Activated CD8-positive, alpha-beta memory T cell treated with anti-CD3 and anti-CD28 coated beads for 1 hour (primary cell): ENCODE measurements around the gene TPSAB1.
"Not testable (repeated sequence)": the region's sequence is repeated elsewhere in the genome, so short reads cannot be mapped to it uniquely, and the experiment has no call there.

Experiments used
- DNase-seq, 2 donors: peaks; one replicate each; pipeline ENCODE4 v3.0.0-alpha.2; 2020; ENCODE audit warnings: low read depth in 1 of 2; ENCODE audit errors: extremely low read depth in 1 of 2

Gene TPSAB1

DNA sequence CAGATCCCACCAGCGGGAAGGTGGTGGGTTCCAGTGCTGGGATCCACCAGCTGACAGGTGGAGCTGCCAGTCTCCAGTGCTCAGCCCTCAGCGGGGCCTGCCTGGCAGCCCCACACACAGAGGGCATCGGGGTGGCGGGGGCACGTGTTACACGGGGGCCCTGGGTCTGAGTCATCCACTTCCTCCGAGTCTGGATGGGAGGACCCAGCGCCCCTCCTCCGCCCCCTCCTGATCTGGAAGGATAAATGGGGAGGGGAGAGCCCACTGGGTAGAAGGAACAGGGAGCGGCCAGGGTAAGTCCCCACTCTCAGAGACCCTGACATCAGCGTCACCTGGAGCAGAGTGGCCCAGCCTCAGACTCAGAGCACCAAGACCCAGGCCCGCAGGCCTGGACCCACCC is at the start of gene TPSAB1:
TPSAB1 (plus strand) TSS at position 270 of the 400 bp plus-strand sequence. CDS start 234 bp downstream, outside the sequence.
- DNase-seq, result not testable (repeated sequence)

DNA sequence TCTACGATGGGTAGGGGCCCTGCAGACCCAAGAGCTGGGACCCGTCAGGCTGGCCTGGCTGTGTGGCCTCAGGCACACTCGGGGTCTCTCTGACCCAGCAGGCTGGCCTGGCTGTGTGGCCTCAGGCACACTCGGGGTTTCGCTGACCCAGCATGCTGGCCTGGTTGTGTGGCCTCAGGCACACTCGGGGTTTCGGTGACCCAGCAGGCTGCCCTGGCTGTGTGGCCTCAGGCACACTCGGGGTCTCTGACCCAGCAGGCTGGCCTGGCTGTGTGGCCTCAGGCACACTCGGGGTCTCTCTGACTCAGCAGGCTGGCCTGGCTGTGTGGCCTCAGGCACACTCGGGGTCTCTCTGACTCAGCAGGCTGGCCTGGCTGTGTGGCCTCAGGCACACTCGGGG is 49.7 kb upstream of the TPSAB1 start:
- not testable (repeated sequence) for DNase-seq

DNA sequence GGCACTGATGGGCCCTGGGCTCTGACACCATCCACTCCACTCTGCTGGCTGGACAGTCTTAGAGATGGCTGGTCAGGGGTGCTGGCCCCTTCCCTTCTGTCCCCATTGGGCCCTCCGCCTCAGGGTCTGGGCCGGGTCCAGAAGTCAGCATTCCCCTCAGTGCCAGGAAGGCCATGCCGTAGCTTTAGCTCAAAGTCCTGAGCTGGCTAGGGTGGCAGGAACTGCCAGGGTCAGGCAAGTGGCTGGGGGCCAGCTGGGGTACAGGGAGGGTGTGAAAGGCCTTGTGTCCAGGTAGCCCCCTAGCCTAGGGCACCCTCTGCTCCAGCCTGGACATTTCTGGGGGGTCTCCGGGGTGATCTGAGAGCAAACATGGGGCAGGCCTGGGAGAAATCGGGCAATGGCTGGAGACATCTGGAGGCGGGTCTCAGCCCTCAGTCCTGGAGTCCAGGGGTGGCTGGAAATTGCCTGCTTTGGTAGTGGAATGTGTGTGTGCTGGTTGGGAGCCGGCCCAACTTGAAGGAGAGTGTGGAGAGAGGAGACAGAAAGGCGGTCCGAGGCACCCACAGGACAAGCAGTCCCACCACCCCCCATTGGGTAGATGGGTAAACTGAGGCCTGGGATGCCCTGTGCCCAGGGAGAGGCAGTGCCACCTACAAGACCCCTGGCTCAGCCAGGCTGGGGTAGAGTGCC is 48.0 kb upstream of the TPSAB1 start:
- DNase-seq, result no peak

DNA sequence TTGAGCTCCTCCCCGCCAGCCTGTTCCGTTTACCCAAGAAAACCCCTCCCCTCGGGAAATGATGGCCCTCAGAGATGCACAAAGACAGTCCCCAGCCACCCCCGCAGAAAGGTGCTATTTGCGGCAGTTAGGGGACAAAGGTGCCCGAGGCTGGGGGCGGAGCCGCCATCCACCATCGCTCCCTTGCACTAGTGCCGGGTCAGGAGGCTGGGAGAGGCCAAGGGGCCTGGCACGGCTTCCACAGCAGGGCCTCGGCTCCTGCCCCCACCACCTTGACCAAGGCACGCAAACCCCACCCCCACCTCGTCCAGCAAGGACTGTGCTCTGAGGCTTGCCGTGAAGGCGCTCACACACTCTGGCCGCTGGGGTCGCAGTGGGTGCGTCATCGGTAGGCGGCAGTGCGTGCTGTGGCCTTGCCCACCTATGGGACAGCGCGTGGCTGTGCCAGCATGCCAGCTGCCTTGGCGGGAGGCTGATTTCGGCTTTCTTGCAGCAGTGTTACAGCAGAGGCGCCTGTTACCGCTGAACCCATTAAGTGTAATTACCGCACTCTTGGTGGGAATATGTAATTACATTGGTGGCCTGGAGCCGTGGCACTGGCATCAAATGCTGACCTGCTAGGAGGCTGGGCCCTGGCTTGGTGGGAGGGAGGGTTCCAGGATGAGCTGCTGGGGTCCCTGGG is 47.2 kb upstream of the TPSAB1 start:
- no peak for DNase-seq

DNA sequence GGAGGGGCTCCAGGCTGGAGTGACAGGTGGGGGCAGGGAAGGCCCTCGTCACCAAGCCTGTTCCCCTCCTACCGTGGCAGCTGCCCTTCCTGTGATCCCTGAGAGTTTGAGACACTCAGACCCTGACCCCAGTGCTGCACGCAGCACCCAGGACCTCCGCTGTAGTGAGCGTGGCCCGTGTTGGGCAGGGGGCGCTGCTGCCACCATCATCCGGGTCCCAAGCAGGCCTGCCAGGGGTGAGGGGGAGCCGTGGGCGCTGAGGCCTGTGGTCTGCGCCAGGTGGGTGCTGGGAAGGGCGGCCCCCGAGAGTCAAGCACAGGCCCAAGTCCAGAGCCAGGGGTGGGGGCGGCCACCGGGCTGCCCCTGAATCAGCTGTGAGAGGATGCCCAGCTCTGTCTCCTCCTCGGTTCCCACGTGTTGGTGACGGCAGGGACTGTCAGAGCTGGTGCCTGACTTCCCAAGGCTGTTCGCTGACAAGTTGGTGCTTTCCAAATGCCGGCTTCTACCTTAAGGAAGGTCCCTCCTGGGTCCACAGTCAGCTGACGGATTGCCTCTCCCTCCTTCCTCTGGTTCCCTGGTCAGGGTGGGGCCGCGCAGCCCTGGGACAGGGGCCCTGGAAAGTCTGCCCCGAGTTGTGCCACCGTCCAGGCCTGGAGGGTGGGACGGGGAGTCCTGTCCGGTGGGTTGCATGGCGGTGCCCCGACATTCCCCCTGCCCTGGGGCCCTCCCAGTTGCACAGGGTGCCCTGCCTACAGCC is 46.5 kb upstream of the TPSAB1 start:
- no peak for DNase-seq

DNA sequence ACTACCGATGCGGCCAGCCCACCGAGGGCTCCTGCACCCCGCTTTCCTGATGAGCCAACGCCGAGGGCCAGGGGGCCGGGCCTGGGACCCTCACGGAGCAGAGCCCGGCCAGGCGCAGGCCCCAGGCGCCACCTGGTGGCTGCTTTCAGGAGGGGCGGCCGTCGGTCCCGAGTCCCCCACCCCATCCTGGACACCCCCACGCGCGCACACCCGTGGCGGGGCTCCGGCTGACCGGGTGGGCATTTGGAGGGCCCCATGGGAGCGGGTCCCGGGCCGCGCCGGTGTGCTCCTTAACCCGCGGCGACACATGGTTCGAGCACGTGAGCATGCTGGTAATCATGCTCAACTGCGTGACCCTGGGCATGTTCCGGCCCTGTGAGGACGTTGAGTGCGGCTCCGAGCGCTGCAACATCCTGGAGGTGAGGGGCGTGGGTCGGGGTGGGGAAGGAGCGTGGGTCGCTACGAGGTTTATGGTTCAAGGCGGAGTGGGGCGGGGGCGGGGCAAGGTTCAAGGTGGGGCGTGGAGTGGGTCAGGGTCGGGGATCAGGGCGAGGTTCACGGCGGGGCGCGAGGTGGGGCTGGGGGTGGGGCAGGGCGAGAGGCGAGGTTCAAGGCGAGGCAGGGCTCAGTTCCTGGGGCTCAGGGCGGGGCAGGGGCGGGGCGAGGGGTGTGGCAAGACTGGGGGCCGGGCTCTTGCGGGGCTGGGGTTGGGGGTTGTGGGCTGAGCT is 45.7 kb upstream of the TPSAB1 start:
- DNase-seq, result peak in 1 of 2 donors; percentile 10

DNA sequence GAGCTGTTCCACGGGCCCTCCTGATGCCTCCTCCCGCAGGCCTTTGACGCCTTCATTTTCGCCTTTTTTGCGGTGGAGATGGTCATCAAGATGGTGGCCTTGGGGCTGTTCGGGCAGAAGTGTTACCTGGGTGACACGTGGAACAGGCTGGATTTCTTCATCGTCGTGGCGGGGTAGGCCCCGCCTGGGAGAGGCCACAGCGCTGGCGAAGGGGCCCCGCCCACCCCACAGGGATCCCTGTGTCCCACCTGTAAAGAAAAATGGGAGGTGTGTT is 45.2 kb upstream of the TPSAB1 start:
- no peak for DNase-seq

DNA sequence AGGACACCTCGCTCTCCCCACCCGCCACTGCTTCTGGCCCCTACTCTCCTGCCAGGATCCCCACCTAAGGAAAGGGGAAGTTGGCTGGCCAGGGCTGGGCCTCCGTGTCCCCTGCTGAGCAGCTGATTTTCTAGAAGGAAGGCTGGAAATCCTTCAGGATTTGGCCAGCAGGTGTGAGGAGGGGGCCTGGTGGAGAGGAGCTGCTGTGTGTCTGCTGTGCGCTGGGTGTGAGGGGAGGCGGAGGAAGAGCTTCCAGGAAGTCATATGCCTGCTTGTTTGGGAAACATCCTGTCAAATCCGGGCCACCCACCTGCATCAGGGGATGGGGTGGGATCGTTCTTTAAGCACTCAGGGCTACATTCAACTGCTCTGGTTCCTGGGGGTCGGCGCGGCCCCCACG is 44.0 kb upstream of the TPSAB1 start:
- DNase-seq, result no peak

DNA sequence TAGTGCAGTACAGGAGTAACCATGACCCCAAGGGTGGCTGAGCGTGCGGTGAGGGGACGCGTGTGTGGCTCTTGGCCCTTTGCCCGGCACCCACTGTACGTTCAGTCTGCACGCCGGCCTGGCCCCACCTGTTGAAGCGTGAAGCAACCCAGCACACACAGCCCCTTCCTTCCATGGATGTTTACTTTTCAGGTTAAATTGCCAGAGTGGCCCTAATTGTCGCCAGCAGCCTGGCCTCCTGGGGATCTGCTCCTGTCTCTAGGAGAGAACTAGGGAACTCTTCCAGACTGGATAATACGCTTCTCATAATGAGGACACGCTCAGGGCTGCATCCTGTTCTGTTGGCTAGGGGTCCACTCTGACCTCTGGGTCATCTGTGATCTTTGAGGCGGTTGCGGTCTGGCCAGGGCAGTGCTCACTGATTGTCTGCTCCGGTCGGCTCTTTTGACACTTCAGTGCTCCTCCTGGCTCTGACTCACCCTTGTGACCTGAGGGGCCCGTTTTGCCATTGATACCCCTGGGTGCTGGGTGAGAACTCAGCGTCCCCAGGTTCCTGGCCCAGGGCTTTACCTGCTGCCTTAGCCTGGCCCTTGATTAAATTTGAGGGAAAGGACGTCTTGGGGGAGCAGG is 43.2 kb upstream of the TPSAB1 start:
- no peak for DNase-seq

DNA sequence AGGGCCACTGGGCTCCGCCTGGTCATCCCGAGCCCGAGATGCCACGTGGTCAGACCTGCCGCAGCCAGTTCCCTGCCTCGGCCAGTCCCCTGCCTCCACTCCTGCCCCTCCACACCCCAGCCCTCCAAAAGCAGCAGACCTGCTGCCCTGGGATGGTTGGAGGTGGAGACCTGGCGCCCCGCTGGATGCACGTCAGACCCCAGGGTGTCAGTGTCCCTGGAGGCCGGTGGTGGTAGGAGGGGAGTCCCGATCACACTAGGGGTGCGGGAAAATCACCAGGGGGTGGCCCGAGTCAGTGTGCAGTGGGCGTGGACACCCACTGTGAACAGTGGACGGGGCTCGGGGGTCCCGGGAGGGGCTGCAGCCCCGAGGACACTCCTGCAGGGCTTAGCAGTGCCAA is 42.3 kb upstream of the TPSAB1 start:
- no peak for DNase-seq

DNA sequence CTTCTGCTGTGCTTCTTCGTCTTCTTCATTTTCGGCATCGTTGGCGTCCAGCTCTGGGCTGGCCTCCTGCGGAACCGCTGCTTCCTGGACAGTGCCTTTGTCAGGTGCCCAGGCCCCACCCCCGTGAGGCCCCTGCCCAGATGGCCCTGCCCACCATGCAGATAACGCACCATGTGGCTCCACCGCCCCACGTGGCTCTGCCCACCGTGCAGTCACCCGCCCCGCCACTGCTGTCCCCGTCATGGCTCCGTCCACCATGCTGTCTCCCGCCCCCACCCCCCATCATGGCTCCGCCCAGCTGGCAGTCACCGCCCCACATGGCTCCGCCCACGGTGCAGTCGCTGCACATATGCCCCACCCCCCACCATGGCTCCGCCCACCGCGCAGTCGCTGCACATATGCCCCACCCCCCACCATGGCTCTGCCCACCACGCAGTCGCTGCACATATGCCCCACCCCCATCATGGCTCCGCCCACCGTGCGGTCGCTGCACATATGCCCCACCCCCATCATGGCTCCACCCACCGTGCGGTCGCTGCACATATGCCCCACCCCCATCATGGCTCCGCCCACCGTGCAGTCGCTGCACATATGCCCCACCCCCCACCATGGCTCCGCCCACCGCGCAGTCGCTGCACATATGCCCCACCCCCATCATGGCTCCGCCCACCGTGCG is 41.7 kb upstream of the TPSAB1 start:
- DNase-seq, result not testable (repeated sequence)

DNA sequence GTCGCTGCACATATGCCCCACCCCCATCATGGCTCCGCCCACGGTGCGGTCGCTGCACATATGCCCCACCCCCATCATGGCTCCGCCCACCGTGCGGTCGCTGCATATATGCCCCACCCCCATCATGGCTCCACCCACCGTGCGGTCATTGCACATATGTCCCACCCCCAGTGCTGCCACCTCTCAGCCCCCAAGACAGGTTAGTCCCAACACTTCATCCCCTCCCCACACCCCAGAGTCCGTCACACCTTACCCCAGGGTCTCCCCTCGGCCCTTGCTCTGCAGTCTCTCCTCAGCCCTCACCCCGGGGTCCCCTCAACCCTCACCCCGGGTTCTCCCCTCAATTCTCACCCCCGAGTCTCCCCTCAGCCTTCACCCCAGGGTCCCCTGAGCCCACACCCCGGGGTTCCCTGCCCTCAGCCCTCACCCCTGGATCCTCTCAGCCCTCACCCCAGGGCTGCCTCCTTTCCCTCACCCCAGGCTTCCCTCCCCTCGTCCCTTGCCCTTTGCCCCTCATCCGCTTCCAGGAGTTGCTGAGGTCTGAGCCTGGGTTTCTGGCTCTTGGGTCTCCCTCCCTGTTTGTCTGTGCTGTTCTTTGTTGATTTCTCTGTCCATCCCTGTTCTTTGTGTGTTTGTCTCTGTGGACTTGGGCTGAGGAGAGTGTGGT is 41.0 kb upstream of the TPSAB1 start:
- no peak for DNase-seq

DNA sequence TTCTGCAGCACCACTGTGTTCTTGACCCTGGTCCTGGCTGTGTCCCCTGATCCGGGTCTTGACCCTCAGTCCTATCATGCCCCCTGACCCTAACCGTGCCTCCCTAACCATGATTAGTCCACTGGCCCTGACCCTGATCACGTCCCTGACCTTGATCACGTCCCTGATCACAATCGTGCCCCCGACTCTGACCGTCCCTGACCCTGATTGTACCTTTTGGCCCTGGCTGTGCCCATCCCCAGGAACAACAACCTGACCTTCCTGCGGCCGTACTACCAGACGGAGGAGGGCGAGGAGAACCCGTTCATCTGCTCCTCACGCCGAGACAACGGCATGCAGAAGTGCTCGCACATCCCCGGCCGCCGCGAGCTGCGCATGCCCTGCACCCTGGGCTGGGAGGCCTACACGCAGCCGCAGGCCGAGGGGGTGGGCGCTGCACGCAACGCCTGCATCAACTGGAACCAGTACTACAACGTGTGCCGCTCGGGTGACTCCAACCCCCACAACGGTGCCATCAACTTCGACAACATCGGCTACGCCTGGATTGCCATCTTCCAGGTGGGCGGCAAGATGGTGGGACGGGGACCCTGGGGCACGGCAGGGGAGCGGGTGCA is 40.4 kb upstream of the TPSAB1 start:
- no peak for DNase-seq

DNA sequence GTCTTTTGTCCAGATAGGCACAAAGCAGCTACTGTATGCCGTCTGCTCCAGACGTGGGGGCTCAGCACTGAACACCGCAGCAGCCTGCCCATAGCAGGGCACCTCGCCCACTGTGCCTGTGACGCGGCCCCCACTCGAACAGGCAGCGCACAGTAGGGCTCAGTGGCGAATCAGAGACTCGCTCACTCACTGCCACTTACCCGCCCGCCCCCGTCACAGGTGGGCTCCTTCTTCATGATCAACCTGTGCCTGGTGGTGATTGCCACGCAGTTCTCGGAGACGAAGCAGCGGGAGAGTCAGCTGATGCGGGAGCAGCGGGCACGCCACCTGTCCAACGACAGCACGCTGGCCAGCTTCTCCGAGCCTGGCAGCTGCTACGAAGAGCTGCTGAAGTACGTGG is 39.1 kb upstream of the TPSAB1 start:
- DNase-seq, result no peak

DNA sequence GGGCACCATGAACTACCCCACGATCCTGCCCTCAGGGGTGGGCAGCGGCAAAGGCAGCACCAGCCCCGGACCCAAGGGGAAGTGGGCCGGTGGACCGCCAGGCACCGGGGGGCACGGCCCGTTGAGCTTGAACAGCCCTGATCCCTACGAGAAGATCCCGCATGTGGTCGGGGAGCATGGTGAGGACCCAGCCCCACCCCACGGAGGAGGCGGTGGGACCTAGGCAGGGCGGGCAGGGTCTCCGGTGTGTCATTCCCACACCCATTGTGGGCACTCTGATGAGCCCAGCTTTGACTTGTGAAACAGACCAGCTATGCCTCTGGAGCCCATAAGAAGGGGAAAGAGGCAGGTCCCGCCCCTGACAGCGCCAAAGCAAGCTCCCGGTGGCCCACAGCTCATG is 38.2 kb upstream of the TPSAB1 start:
- no peak for DNase-seq

DNA sequence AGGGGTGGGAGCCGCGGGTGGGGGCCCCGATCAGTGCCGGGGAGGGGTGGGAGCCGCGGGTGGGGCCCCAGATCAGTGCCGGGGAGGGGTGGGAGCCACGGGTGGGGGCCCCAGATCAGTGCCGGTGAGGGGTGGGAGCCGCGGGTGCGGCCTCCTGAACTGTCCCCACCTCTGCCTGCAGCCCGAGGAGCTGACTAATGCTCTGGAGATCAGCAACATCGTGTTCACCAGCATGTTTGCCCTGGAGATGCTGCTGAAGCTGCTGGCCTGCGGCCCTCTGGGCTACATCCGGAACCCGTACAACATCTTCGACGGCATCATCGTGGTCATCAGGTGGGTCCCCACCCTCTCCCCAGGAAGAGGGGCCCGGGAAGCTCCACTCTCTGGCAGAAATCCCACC is 35.6 kb upstream of the TPSAB1 start:
- DNase-seq, result no peak

DNA sequence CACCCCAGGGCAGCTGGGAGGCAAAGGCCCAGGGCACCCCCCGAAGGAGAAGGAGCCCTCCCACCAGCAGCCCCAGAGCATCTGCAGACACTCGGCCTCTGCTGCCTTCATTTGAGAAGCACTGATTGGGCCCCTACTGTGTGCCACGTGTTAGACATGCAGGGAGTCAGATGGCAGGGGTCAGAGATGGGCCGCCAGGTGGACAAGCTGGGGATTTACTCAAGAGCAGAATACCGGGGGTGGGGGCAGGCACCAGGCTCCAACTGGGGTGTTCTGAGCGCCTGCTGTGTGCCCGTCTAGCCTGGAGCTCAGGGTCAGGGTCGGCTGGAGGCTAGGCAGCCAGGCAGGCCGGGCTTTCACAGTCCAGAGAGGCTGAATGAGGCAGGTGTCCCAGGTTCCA is 34.2 kb upstream of the TPSAB1 start:
- no peak for DNase-seq

DNA sequence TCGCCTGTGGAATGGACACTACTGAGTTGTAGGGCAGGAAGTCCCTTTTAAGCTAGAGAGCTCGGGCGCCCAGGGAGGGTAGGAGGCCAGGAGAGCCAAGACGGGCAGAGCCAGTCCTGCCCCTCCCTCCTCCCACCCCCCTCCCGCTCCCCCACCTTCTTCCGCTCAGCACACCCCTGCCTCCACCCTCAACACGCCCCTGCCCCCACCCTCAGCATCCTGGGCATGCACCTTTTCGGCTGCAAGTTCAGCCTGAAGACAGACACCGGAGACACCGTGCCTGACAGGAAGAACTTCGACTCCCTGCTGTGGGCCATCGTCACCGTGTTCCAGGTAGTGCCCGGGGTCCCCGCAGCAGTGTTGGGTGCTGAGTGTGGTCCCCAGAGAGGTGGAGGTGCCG is 33.7 kb upstream of the TPSAB1 start:
- DNase-seq, result no peak

DNA sequence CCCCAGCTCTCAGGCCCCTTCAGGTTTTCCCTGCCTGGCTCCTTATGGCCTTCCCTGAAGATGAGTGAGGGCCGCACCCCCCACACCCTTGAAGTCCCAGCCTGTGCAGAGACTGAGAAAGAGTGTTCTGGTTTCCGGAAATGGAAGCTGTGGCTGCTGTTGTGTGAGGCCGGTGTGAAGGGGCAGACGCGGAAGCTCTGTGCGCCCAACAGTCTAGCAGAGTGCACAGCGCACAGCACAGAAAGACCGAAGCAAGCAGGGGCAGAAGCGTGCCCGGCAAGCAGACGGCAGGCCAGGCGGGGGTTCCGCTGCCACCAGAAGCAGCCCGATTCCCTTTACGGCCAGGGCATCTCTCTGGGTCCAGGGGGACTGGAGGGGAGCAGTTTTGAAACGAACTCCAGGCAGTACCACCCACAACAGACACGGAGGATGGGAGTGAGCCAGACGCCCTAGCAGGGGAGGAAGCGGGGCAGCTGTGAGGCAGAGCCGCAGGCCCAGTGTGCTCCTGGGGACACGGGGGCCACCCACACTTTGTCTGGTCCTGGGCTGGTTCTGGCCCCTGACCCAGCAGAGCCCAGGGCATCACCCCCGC is 32.2 kb upstream of the TPSAB1 start:
- DNase-seq, result no peak
